ENCODE measurements around the gene MAPRE2.
A peak's percentile ranks its signal among the peaks of the same experiment; 100 is the strongest.

Gene MAPRE2

DNA sequence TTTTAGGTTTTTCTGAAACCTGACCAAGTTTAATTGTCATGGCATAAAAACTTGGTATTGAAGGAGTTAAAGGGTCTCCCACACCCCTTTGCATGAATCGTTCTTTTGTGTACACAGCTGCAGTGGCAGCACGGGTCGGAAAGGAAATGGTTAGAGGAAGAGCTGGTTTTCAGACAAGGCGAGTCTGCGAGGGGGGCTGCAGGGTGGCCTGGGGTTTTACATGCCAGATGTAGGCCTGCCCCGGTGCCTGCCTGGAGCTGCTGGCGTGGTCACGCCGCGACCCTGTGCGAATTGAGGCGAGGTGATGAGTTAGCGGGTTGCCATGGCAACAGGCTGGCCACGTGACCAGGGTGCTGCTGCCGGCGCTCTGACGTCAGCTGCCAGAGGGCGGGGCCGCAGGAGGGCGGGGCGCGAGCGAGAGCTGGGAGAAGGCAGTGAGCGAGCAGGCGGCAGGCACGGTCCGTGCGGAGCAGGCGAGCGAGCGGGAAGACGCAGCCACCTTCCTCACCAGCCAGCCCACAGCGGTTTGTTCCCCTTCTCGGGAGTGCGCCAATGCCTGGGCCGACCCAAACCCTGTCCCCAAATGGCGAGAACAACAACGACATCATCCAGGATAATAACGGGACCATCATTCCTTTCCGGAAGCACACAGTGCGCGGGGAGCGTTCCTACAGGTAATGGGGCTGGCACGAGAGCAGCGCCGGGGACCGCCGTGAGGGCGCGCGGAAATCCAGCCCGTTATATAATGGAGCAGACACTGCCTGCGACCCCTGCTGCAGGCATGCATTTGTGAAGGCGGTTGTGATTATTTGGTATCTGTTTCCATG, at the start of gene MAPRE2:
Gene MAPRE2 (plus strand): TSS at position 426 of the 827 bp plus-strand sequence. CDS start 127 bp downstream, at position 553.
- Histone ChIP-seq H3K36me3 (no peaks in the 10 kb centered on the region), H3K4me3 (ENCODE audit: low read depth, low read length) (peak within 1 kb of the TSS; percentile 64), H3K27ac (peak within 1 kb of the TSS; percentile 75), H3K27me3 (ENCODE audit: insufficient read depth, low read depth, severe bottlenecking) (no peaks in the 10 kb centered on the region), H3K9me3 (ENCODE audit: severe bottlenecking) (no peaks in the 10 kb centered on the region)
- peak; percentile 98 for DNase-seq
- TF ChIP-seq, protein P1, sequence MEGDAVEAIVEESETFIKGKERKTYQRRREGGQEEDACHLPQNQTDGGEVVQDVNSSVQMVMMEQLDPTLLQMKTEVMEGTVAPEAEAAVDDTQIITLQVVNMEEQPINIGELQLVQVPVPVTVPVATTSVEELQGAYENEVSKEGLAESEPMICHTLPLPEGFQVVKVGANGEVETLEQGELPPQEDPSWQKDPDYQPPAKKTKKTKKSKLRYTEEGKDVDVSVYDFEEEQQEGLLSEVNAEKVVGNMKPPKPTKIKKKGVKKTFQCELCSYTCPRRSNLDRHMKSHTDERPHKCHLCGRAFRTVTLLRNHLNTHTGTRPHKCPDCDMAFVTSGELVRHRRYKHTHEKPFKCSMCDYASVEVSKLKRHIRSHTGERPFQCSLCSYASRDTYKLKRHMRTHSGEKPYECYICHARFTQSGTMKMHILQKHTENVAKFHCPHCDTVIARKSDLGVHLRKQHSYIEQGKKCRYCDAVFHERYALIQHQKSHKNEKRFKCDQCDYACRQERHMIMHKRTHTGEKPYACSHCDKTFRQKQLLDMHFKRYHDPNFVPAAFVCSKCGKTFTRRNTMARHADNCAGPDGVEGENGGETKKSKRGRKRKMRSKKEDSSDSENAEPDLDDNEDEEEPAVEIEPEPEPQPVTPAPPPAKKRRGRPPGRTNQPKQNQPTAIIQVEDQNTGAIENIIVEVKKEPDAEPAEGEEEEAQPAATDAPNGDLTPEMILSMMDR (IDR thresholded peaks at IDR 0.05; ENCODE audit: low read depth, low read length), result no peak

DNA sequence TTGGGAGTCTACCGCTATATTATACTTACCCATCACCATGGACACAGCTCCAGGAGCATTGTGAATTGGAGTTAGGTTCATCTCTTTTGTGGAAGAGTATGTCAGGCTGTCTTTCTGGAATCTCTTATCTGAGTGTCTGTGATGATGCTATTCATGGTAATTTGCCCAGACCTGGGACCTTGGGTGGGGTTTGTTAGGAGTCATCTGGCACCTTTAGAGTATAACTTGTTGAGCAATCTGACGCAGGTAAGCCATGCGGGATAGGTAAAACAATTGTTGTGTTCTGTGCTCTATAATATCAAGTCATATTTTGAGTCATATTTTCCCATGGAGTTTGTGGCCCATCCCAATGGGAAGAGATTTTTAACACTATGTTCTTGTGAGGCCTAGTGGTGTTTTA, 49.7 kb upstream of the MAPRE2 start:
- Histone ChIP-seq H3K27ac (no peak overlapping the region), H3K4me3 (ENCODE audit: low read depth, low read length) (no peak overlapping the region)
- TF ChIP-seq, protein P1 (IDR thresholded peaks at IDR 0.05; ENCODE audit: low read depth, low read length), result no peak

DNA sequence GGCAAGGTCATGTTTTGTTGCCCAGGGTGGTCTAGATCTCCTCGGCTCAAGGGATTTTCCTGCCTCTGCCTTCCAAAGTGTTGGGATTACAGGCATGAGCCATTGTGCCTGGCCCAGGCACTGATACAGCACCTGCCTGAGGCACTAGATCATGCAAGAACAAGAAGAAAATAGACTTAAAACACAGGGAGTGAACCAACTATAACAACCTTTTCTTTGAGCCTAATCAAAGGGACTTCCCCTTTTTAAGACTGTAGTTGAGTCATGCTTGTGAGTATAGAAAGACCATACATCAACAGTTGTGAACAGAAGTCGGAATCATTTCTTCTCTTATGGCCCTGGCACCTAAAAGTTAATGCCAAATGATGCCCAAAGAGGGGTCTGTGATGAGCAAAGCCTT, 47.9 kb upstream of the MAPRE2 start:
- Histone ChIP-seq H3K9me3 (ENCODE audit: severe bottlenecking) (no peaks in the 10 kb centered on the region), H3K27me3 (ENCODE audit: insufficient read depth, low read depth, severe bottlenecking) (no peaks in the 10 kb centered on the region), H3K27ac (no peak overlapping the region), H3K36me3 (no peaks in the 10 kb centered on the region), H3K4me3 (ENCODE audit: low read depth, low read length) (no peak overlapping the region)
- DNase-seq, result no peak
- TF ChIP-seq, protein P1 (IDR thresholded peaks at IDR 0.05; ENCODE audit: low read depth, low read length), result no peak

More for the DNA sequence above, 49.7 kb upstream of the MAPRE2 start:
- Histone ChIP-seq H3K27me3 (ENCODE audit: insufficient read depth, low read depth, severe bottlenecking) (no peaks in the 10 kb centered on the region), H3K36me3 (no peaks in the 10 kb centered on the region), H3K9me3 (ENCODE audit: severe bottlenecking) (no peaks in the 10 kb centered on the region)
- no peak for DNase-seq

- no peak for DNase-seq
- Histone ChIP-seq H3K27me3 (ENCODE audit: insufficient read depth, low read depth, severe bottlenecking) (no peaks in the 10 kb centered on the region), H3K9me3 (ENCODE audit: severe bottlenecking) (no peaks in the 10 kb centered on the region), H3K36me3 (no peaks in the 10 kb centered on the region), H3K27ac (no peak overlapping the region), H3K4me3 (ENCODE audit: low read depth, low read length) (no peak overlapping the region)
- TF ChIP-seq, protein P1 (IDR thresholded peaks at IDR 0.05; ENCODE audit: low read depth, low read length), result no peak
Observed at GRCh38 chr18:34995746-34996145, 45.5 kb upstream of the MAPRE2 start.

DNA sequence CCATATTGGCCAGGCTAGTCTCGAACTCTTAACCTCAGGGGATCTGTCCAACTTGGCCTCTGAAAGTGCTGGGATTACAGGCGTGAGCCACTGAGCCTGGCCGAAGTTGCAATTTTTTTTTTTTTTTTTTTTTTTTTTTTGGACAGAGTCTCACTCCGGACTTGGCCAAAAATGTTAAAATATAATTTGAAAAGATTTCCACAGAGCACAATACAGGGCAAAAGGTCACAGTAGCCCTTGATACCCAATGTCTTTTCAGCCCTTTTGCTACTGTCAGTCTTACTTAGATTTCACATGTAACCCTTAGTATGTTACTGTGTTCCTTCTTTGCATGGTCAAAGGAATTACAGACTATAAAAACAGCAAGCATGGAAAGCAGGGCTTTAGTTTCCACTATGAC, 42.6 kb upstream of the MAPRE2 start:
- TF ChIP-seq, protein P1 (IDR thresholded peaks at IDR 0.05; ENCODE audit: low read depth, low read length), result no peak
- Histone ChIP-seq H3K4me3 (ENCODE audit: low read depth, low read length) (no peak overlapping the region), H3K27me3 (ENCODE audit: insufficient read depth, low read depth, severe bottlenecking) (no peaks in the 10 kb centered on the region), H3K27ac (no peak overlapping the region), H3K36me3 (no peaks in the 10 kb centered on the region), H3K9me3 (ENCODE audit: severe bottlenecking) (no peaks in the 10 kb centered on the region)
- DNase-seq, result no peak
